Hematopoietic multipotent progenitor cell treated with erythropoietin and hydrocortisone succinate and interleukin-3 and kit ligand, for 17 days (in vitro differentiated cells): ENCODE measurements around the gene PRKN.
"Not testable (repeated sequence)": the region's sequence is repeated elsewhere in the genome, so short reads cannot be mapped to it uniquely, and the experiment has no call there.

Experiments used
- DNase-seq: peaks from one replicate; pipeline ENCODE4 v3.0.0-alpha.2; 2015; ENCODE audit warnings: low spot score

PRKN gene

GRCh38 chr6:162710936-162711335, 16.6 kb downstream of the PRKN start:
- DNase-seq: no peak

DNA sequence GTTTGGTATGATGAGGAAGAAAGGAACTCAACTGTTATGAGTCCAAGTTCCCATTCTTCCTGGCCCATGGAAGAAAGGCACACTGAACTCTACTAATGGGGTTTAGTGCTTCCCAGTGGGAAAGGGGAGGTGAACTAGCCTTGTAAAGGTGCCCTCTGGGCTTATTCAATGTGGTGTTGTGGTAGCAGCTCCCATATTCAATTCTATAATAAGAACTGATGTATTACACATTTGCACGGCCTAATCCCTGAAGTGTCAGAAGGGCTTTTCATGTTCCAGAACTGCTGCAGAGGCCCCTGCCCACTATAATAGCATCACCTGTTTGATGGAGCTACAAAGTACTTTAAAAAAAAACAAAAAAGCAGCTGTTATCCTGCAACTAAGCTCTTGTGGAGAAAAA, 17.1 kb downstream of the PRKN start:
- DNase-seq: no peak

- no peak for DNase-seq
Measured at GRCh38 chr6:162709431-162709830, 18.1 kb downstream of the PRKN start.

DNA sequence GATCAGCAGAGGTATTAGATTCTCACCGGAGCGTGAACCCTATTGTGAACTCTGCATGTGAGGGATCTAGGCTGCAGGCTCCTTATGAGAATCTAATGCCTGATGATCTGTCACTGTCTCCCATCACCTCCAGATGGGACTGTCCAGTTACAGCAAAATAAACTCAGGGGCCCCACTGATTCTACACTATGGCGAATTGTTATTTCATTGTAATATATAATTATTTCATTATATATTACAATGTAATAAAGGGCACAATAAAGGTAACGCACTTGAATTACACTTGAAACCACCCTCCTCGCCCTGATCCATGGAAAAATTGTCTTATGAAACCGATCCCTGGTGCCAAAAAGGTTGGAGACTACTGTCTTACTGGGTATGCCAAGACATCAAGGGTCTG, 18.6 kb downstream of the PRKN start:
- no peak for DNase-seq

- DNase-seq: no peak
Measured at GRCh38 chr6:162706232-162706631, 21.3 kb downstream of the PRKN start.

DNA sequence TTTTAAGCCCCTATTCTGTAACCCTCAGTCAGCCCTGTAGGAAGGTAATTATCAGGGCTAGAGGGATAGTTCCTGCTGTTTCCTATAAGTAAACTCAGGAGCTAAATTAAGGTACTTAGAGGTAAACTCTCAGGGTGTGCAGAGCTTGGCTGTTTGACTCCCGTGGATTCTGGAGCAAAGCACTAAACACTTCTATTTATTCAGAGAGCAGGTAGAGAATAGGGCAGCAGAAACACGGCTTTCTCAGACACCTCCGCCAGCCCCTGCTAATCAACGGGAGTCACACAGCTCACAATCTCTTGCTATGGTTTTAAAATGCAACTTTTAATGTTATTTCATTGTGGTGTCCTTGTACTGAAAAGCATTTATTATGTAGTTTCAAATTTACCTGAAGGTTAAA, 21.8 kb downstream of the PRKN start:
- no peak for DNase-seq

DNA sequence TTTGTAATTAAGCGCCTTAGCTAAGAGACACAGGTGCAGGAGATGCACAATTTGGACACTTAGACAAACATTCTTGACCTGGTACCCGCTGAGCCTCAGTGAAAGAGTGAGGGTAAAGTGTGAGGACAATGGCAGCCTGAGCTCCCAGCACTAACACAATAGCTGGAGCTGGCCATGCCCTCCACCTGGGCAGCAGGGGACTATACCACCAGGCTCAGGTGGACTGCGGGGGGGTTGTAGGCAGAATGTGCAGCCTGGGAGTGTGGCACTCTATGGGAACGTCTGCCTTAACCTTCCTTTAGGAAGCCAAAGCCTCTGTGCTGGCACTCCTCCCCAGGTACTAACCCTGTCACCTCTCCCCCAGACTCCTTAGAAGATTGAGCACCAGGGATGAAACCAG, 23.6 kb downstream of the PRKN start:
- DNase-seq: no peak

DNA sequence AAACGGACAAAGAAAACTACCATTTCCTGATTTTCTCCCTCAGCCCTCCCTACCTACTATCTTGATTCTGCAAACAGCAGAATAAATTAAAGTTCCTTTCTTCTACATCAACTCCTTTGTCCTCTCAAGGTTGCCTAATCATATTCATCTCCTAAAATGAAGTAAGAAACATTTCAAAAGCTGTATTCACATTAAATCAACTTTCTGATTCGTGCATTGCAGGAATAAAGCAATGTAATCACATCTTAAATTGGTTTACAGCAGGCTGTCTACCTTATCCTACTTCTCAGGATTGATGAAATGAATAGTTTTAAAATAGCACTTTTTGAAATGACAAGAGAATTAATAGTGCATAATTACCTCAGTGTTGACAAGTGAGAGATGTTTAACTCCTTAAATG, 25.1 kb downstream of the PRKN start:
- DNase-seq: no peak

GRCh38 chr6:162701551-162701950, 26.0 kb downstream of the PRKN start:
- DNase-seq: no peak

- DNase-seq: no peak
Measured at GRCh38 chr6:162700966-162701365, 26.6 kb downstream of the PRKN start.

GRCh38 chr6:162699961-162700360, 27.6 kb downstream of the PRKN start:
- no peak for DNase-seq

DNA sequence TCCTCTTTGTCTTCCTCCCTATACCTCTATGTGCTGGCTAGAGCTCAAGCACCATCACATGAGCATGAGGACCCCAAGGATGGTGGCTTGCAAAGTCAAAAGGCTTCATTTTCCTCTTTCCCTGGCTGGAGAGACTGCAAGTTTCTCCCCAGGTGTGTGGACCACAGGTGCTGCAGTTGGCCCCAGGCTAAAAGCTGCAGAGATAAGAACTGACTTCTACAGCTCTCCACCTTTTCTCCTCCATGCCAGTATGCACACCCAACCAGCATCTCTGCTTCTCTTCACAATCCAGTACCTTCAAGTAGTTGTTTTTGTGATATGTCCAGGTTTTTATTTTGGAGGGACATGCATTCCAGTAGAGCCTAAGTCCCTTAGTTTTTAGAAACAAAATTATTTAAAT, 29.1 kb downstream of the PRKN start:
- no peak for DNase-seq

DNA sequence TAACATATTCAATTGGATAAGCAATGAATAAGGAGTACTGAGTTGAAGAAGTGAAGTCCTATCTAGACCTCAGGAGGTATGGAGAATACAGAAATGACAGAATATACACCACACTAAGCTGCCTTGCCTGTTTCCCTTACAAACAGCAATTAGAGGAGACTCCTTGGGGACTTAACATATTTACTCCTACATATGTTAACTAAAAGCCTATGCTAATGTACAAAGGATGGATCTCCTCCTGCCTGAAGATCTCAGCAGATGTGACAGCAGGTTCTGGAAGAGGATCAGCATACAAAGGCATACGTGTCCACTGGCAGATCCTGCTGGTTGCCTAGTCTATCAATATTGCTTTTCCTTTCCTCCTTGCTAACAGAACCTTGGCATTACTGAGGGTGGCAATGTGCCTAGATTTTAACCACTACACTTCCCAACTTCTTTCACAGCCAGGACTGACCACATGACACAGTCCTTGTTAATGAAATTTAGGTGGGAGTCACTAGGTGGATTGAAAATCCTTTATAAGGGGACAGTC, 29.6 kb downstream of the PRKN start:
- DNase-seq: no peak

GRCh38 chr6:162690158-162690557, 37.4 kb downstream of the PRKN start:
- no peak for DNase-seq

- DNase-seq: no peak
Measured at GRCh38 chr6:162688751-162689345, 38.7 kb downstream of the PRKN start.

DNA sequence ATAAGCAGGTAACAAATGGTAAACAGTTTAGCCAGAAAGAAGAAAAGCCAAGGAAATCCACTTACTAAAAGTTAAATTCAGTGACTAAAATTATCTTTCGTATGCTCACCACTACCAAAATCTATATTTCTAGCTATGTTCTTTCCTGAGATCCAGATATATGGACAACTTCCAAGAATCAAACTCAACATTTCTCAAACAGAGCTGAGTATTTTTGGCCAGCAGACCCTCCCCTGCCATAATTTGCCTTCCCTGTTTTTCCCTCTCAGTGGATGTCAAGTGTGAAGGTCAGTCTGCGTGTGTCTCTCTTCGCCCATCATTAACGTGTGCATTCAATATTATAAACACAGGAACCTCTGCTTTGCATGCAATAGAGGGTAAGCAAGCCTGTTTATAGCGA, 42.0 kb downstream of the PRKN start:
- no peak for DNase-seq

DNA sequence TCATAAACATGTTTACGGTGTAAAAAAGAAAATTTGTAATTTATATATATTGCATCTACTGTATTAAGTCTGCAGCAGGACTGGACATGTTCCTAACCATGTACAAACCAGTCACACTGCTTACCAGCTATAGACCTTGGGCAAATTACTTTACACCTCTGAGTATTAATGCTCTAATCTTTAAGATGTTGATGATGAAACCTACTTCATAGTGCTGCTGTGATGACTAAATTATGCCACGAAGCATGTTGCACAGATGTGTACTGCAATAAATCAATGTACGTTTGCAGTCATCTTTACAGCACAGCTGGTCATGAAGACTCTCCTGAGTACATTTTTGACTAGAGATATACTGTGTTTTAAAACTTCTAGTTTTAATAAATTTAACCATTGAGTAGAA, 42.6 kb downstream of the PRKN start:
- no peak for DNase-seq

- DNase-seq: no peak
Measured at GRCh38 chr6:162684052-162684451, 43.5 kb downstream of the PRKN start.

DNA sequence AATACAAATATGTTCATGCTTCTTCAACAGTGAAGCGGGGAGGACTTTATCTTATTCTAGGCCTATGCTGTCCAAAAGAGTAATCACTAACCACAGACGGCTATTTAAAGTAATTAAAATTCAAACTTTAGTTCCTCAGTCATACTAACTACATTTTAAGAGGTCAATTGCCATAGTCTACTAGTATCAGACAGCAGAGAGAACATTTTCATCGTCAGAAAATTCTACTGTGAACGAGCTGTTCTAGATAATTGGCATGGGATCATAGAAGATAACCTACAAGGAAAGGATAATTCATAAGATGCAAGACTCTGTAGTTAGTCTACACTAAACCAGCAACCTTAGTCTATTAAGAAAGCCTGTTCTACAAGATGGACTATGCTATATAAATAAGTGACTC, 44.4 kb downstream of the PRKN start:
- DNase-seq: no peak

- DNase-seq: no peak
Measured at GRCh38 chr6:162681447-162681846, 46.1 kb downstream of the PRKN start.

DNA sequence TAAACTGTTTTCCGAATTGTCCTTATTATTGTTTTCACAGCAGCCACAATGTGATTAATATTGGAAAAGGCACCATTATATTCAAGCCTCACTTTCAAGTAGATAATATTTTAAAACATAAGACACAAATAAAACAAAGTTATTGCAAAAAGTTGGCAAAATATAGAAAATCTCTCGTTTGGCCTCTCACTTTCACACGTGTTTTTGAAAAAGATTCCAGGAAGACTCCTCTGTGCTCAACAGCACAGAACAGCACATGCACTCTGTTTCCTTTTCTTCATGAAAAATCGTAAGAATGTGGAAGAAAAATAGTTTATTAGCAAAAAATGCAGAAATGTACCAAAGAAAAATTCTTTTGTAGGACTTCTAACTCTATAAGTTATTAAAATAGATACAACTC, 46.7 kb downstream of the PRKN start:
- DNase-seq: no peak

DNA sequence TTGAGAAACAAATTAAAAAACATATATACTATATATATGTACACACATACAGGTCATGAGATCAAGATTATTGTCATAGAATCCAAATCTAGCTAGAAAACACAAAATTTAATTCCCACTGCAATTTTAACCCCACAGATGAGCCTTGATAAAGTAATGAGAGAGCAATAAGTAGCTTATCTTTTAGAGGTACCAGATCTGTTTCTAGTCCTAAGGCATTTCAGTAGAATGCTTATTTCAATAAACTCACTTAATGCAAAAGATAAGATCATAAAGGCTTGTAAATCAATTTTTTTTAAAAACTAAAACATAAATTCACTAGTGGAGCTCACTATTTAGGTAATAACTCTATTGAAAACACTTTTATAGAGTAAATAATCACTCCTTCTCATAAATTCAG, 47.2 kb downstream of the PRKN start:
- DNase-seq: no peak

DNA sequence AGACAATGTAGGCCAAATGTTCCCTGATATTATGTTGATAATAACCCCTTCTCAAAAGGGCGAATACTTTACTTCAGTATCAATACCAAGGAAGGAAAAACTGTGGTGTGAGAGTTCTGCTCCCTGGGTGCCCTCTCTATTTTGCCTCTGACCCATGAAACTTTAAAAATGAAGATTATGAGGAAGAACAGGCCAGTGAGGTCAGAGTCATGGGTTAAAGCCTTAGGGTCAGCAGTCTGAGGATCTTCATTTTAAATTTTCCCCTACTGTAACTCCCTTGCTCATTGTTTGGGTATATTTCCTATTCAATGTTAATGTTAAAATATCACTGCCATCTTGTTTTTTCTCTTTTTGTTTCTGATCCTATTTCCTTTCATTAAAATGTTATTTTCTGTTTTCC, 47.9 kb downstream of the PRKN start:
- DNase-seq: no peak

- not testable (repeated sequence) for DNase-seq
Measured at GRCh38 chr6:162678896-162679295, 48.7 kb downstream of the PRKN start.

DNA sequence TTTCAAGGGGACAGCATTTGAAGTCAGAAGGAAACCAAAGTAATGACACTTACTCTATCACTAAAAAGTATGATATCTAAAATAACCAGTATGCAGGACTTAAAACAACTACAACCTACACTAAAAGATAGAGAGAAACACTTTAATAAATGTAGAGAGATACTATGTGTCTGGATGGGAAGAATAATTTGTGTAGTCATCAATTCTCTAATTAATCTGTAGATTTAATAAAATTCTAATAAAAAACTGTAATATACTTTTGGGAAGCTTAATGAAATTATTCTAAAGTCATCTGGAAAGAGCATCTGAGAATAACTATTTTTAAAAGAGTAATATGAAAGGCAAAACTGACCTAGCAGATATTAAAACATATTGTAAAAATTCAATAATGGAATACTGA, 52.1 kb downstream of the PRKN start:
- DNase-seq: no peak
